HepG2 (cell line): ENCODE measurements around the gene ABTB2. TPM values are rescaled to one million over a fixed set of nuclear protein-coding genes. Genes with fewer than 3 reads are reported as not detected.
A peak's percentile ranks its signal among the peaks of the same experiment; 100 is the strongest.

Experiments
- AGO1 ChIP-seq: fragments of 200-400 bp; formaldehyde crosslinking; IDR thresholded peaks from 2 replicates; pipeline ENCODE4 v1.6.1; 2017; ENCODE audit warnings: mild to moderate bottlenecking, low read depth, low read length, moderate library complexity; ENCODE audit not compliant: poor library complexity, severe bottlenecking
- MXD4 ChIP-seq: IDR thresholded peaks from 2 replicates; pipeline ENCODE4 v1.6.1; 2016; ENCODE audit warnings: mild to moderate bottlenecking, missing biosample characterization, missing genetic modification reagents
- PHF20 ChIP-seq: sonication (generic); formaldehyde crosslinking; IDR thresholded peaks from 2 replicates; pipeline ENCODE4 v1.5.0; 2020; ENCODE audit warnings: mild to moderate bottlenecking, missing genetic modification reagents
- STAG1 ChIP-seq: sonication (generic); formaldehyde crosslinking; IDR thresholded peaks from 2 replicates; pipeline ENCODE4 v1.4.0; 2020; ENCODE audit warnings: missing genetic modification reagents
- TMF1 ChIP-seq: sonication (generic); formaldehyde crosslinking; IDR thresholded peaks from 2 replicates; pipeline ENCODE4 v1.8.1; 2022; ENCODE audit warnings: low read depth, missing genetic modification reagents
- ZBTB2 ChIP-seq: sonication (generic); formaldehyde crosslinking; IDR thresholded peaks from 2 replicates; pipeline ENCODE4 v1.8.0; 2022; ENCODE audit warnings: low read depth, missing genetic modification reagents
- ZNF335 ChIP-seq: sonication (generic); formaldehyde crosslinking; IDR thresholded peaks from 2 replicates; pipeline ENCODE4 v1.4.0; 2020; ENCODE audit warnings: missing genetic modification reagents
- polyA plus RNA-seq, 8 experiments: library from polyadenylated mRNA; depleted of rRNA in 3 of 8; stranded (reverse) in 7 of 8; unstranded in 1 of 8; fragments of >200 nt; fragmentation: Illumina TruSeq in 4 of 8; extraction: Trizol in 4 of 8; gene quantifications; 2 replicates each; pipeline versions ENCODE4 v1.2.1 to v1.2.3, GENCODE V29; 2011 to 2016; ENCODE audit warnings: low read depth in 4 of 8, missing spikeins in 1 of 8, mixed read lengths in 1 of 8; ENCODE audit not compliant: insufficient read depth in 1 of 8
- total RNA-seq, 5 experiments: library from RNA; depleted of rRNA; stranded (reverse); fragments of >200 nt; fragmentation: Illumina TruSeq; extraction: Trizol; gene quantifications; 2 replicates each; pipeline ENCODE4 v1.2.3, GENCODE V29; 2016; ENCODE audit warnings: low read depth in 1 of 5
- TF ChIP-seq, protein P1 (sequence below): sonication (generic); formaldehyde crosslinking; IDR thresholded peaks from 2 replicates; pipeline ENCODE4 v1.5.0; 2020; ENCODE audit warnings: mild to moderate bottlenecking, missing genetic modification reagents, moderate library complexity
- TF ChIP-seq, protein P2 (sequence below): sonication (generic); formaldehyde crosslinking; IDR thresholded peaks from 2 replicates; pipeline ENCODE4 v1.8.1; 2023; ENCODE audit warnings: mild to moderate bottlenecking, missing genetic modification reagents
- TF ChIP-seq, protein P3 (sequence below): sonication (generic); formaldehyde crosslinking; IDR thresholded peaks from 2 replicates; pipeline ENCODE4 v1.4.0; 2020; ENCODE audit warnings: missing genetic modification reagents
- TF ChIP-seq, protein P4 (sequence below): sonication (generic); formaldehyde crosslinking; IDR thresholded peaks from 2 replicates; pipeline ENCODE4 v1.4.0; 2020; ENCODE audit warnings: missing genetic modification reagents, borderline replicate concordance

Gene ABTB2
- total and polyA plus RNA-seq, 2 of the 13 experiments (the other 11 are each of a cell fraction or from before 2014, with no cell fraction given) = 5.1 to 15.4 TPM

GRCh38 chr11:34149786-34150185 is 208.0 kb downstream of the ABTB2 start (continued):
- TF ChIP-seq, protein P1, sequence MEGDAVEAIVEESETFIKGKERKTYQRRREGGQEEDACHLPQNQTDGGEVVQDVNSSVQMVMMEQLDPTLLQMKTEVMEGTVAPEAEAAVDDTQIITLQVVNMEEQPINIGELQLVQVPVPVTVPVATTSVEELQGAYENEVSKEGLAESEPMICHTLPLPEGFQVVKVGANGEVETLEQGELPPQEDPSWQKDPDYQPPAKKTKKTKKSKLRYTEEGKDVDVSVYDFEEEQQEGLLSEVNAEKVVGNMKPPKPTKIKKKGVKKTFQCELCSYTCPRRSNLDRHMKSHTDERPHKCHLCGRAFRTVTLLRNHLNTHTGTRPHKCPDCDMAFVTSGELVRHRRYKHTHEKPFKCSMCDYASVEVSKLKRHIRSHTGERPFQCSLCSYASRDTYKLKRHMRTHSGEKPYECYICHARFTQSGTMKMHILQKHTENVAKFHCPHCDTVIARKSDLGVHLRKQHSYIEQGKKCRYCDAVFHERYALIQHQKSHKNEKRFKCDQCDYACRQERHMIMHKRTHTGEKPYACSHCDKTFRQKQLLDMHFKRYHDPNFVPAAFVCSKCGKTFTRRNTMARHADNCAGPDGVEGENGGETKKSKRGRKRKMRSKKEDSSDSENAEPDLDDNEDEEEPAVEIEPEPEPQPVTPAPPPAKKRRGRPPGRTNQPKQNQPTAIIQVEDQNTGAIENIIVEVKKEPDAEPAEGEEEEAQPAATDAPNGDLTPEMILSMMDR = peak; percentile 63
- no peak for TF ChIP-seq PHF20
- TF ChIP-seq, protein P2, sequence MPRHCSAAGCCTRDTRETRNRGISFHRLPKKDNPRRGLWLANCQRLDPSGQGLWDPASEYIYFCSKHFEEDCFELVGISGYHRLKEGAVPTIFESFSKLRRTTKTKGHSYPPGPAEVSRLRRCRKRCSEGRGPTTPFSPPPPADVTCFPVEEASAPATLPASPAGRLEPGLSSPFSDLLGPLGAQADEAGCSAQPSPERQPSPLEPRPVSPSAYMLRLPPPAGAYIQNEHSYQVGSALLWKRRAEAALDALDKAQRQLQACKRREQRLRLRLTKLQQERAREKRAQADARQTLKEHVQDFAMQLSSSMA = no peak
- TF ChIP-seq MXD4 = no peak
- no peak for TF ChIP-seq ZNF335
- peak; percentile 73 for TF ChIP-seq STAG1 (CRISPR knock-in tag)
- no peak for TF ChIP-seq TMF1
- TF ChIP-seq ZBTB2 (CRISPR knock-in tag) = no peak
- no peak for TF ChIP-seq AGO1
- TF ChIP-seq, protein P3, sequence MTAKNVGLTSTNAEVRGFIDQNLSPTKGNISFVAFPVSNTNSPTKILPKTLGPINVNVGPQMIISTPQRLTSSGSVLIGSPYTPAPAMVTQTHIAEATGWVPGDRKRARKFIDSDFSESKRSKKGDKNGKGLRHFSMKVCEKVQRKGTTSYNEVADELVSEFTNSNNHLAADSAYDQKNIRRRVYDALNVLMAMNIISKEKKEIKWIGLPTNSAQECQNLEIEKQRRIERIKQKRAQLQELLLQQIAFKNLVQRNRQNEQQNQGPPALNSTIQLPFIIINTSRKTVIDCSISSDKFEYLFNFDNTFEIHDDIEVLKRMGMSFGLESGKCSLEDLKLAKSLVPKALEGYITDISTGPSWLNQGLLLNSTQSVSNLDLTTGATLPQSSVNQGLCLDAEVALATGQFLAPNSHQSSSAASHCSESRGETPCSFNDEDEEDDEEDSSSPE = no peak
- TF ChIP-seq, protein P4, sequence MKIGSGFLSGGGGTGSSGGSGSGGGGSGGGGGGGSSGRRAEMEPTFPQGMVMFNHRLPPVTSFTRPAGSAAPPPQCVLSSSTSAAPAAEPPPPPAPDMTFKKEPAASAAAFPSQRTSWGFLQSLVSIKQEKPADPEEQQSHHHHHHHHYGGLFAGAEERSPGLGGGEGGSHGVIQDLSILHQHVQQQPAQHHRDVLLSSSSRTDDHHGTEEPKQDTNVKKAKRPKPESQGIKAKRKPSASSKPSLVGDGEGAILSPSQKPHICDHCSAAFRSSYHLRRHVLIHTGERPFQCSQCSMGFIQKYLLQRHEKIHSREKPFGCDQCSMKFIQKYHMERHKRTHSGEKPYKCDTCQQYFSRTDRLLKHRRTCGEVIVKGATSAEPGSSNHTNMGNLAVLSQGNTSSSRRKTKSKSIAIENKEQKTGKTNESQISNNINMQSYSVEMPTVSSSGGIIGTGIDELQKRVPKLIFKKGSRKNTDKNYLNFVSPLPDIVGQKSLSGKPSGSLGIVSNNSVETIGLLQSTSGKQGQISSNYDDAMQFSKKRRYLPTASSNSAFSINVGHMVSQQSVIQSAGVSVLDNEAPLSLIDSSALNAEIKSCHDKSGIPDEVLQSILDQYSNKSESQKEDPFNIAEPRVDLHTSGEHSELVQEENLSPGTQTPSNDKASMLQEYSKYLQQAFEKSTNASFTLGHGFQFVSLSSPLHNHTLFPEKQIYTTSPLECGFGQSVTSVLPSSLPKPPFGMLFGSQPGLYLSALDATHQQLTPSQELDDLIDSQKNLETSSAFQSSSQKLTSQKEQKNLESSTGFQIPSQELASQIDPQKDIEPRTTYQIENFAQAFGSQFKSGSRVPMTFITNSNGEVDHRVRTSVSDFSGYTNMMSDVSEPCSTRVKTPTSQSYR (CRISPR knock-in tag) = no peak
- TF ChIP-seq, all 625 proteins: peak for 5
